ENCODE results near the gene PSMG4. TPM values are rescaled to one million over a fixed set of nuclear protein-coding genes. Genes with fewer than 3 reads are reported as not detected.

The PSMG4 gene
- total and polyA plus RNA-seq, 9 of the 15 experiments (the other 6 are each of a cell fraction or from before 2014, with no cell fraction given), result 12.9 to 185 (median 52.0) TPM

DNA sequence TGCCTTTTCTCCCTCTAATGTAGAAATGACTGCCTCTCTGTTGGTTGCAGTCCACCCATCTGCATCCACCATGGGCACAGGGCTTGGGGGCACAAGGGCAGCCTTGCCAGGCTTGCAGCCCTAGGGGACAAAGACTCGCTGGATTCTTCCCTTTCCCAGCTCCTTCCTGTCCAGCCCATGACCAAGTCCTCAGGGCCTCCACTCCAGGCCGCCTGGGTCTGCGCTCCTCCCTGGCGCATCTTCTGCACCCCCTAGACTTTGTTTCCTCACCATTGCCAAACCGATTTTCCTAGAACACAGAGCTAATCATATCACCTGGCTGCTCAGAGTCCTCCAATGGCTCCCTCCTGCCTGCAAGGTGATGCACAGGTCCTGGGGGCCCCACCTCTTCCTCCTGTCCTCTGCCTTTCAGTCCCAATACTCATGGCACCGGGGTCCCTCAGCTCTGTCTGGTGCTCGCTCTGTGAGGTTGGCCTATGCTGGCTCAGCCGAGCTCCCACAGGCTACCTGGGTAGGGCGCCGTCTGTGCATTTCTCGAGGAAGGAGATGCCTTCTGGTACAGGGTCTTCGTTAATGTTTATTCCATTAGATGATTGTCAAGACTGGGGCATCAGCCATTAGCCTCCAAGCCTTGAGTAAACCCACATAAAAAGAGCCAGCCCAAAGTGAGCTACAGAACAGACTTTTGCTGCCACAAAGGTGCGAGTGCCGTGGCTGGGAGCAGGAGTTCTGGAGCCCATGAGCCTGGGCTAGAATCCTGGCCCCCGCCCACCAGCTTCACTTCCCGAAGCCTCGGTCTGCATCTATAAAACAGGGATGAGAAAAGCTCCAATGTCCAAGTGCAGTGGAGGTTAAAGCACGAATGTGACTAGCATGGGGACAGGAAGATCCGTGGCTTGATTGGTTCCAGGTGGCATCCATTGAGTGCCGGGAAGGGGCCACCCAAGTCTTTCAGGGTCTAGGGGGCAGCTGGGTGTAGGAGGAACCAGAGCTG, 17.7 kb downstream of the PSMG4 start:
- ATAC-seq (no peak), DNase-seq (ENCODE audit: extremely low read depth in 1 of 4, low spot score in 3 of 4) (no peak), FAIRE-seq (no peak)
- CTCF ChIA-PET (ENCODE audit: low intra/inter-chr PET ratio), result no interaction called here
- H3K79me2 ChIP-seq (ENCODE audit: control insufficient read depth, insufficient read depth, low read length), result no peaks in the 10 kb centered on the region
- no peak overlapping the region for H3K9ac ChIP-seq (ENCODE audit: insufficient read depth in 1 of 2, low read depth in 2 of 2, low read length in 2 of 2)
- H3K4me2 ChIP-seq (ENCODE audit: insufficient read depth, low read length), result no peak overlapping the region
- 0 out of 2 replicates have a peak, but pooled peaks have one; percentile 13 for TF ChIP-seq SUPT5H (IDR thresholded peaks at IDR 0.05)
- TF ChIP-seq, protein P1, sequence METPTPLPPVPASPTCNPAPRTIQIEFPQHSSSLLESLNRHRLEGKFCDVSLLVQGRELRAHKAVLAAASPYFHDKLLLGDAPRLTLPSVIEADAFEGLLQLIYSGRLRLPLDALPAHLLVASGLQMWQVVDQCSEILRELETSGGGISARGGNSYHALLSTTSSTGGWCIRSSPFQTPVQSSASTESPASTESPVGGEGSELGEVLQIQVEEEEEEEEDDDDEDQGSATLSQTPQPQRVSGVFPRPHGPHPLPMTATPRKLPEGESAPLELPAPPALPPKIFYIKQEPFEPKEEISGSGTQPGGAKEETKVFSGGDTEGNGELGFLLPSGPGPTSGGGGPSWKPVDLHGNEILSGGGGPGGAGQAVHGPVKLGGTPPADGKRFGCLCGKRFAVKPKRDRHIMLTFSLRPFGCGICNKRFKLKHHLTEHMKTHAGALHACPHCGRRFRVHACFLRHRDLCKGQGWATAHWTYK (CRISPR knock-in tag; IDR thresholded peaks at IDR 0.05), result no peak
- H4K20me1 ChIP-seq (replicated peaks; ENCODE audit: control insufficient read depth, insufficient read depth, low read length), result no peaks in the 10 kb centered on the region; the same call in 1 of the 2 replicates
- no peaks in the 10 kb centered on the region for H3K9me3 ChIP-seq (replicated peaks; ENCODE audit: control insufficient read depth, insufficient read depth, low read depth, low read length)
- no peak overlapping the region for H3K27ac ChIP-seq (ENCODE audit: extremely low read depth, low read depth, low read length)
- H3K4me3 ChIP-seq, result no peak overlapping the region
- no peaks in the 10 kb centered on the region for H3K9me1 ChIP-seq (ENCODE audit: control insufficient read depth, insufficient read depth, low read length)
- POLR2A ChIA-PET, result interaction anchor here (0.6 to 1.1 kb wide), 2 partner anchors 12 to 366 kb away, joined by 3 read pairs; no protein-coding TSS in a partner anchor
- no peaks in the 10 kb centered on the region for H3K27me3 ChIP-seq (ENCODE audit: control insufficient read depth in 2 of 2, insufficient read depth in 2 of 2, low read length in 2 of 2)
- no peak overlapping the region for H2AFZ ChIP-seq (ENCODE audit: low read depth, low read length)
- H3K36me3 ChIP-seq (ENCODE audit: control insufficient read depth, insufficient read depth, low read length), result peaks cover 19% of the 10 kb centered on the region
- peaks cover 0 to 11% of the 10 kb centered on the region in 2 experiments; a peak in 2 of 5 replicates for H3K4me1 ChIP-seq (replicated peaks in 1 of 2; ENCODE audit: control insufficient read depth in 2 of 2, insufficient read depth in 2 of 2, low read length in 2 of 2)
- BruUV-seq (replicated peaks), result no TSS peak
- in situ Hi-C loops (cut with MboI), result loop anchor here (10.0 kb wide), 1 partner anchor 738 kb away; no protein-coding TSS in a partner anchor
- 68% methylated on average over 20 of the region's 20 CpGs for WGBS (ENCODE audit: insufficient coverage, low coverage, missing lambda C conversion rate)
- intact Hi-C loops (cut with micrococcal nuclease), result no loop called here
